NK-92 (cell line): ENCODE results near the gene ARID1B.

Source experiments
- DNase-seq: peaks from one replicate; lab custom pipeline; 2025; ENCODE audit not compliant: unreplicated experiment; lab: John Stamatoyannopoulos, UW

ARID1B gene

DNA sequence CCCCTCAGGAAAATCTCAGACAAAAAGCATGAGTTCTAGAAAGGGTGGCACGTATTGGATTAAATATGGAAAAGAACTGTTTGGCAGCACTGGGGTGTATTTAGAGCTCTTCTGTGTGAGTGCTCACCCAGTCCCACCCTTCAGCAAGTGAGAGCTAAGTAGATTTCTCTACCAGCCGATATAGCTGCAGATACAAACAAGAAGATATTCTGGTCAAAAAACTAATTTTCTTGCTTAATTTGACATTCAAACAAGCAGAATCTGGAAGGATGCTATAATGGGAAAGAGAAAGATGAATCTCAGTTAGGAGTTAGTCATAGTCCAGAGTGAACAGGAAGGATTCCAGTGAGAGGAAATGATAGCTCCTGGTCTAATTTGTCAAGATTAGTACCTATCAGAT is 314.1 kb downstream of the ARID1B start:
- no peak for DNase-seq

DNA sequence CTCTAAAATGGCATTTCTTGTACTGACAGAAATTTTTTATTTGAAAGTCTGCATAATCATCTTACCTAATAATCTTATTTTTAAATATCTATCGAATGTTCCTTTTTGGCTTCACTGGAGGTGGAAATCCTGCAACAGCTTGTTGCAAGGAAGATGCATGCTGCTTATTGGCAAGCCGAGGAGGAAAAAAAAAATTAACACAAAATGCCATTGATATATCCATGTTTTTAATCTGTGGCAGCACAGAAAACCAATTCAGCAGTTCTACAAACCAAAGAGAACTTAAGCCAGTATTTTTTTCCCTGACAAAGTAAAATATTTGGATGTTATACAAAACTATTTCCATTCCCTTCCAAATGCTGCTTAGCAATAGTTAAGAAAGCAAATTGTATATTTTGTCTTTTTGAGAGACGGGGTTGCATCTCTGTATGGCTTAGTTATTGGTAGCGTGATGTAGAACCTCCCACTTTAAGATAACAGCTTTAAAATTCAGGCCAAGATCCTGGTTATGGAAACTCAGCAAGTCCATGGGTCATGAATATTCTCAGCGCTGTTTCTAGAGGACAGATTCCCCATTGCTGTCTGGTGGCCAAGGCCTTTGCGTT is 314.8 kb downstream of the ARID1B start:
- no peak for DNase-seq

- DNase-seq, result no peak
Observed at GRCh38 chr6:157092736-157093135, 315.6 kb downstream of the ARID1B start.

GRCh38 chr6:157093536-157093935 is 316.4 kb downstream of the ARID1B start:
- no peak for DNase-seq

DNA sequence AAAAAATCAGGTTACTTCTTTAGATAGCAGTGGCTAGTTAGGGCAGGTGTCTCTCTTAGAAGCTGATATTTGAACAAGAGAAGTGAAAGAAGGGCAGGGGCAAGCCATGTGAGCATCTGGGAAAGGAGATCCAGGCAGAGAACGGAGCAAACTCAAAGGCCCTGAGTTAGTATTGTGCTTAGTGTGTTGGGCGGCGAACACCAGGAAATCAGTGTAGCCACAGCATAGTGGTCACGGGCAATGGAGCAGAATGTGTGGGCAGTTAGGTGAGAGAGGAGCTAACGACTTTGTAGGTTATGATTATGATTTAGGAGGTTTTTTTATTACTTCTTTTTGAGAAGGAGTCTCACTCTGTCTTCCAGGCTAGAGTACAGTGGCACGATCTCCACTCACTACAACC is 316.9 kb downstream of the ARID1B start:
- no peak for DNase-seq

GRCh38 chr6:157095084-157095483 is 317.9 kb downstream of the ARID1B start:
- DNase-seq, result no peak

- DNase-seq, result no peak
Observed at GRCh38 chr6:157095569-157095968, 318.4 kb downstream of the ARID1B start.

- no peak for DNase-seq
Observed at GRCh38 chr6:157096105-157096504, 318.9 kb downstream of the ARID1B start.

GRCh38 chr6:157096522-157096921 is 319.3 kb downstream of the ARID1B start:
- DNase-seq, result no peak

GRCh38 chr6:157097255-157097955 is 320.2 kb downstream of the ARID1B start:
- no peak for DNase-seq

DNA sequence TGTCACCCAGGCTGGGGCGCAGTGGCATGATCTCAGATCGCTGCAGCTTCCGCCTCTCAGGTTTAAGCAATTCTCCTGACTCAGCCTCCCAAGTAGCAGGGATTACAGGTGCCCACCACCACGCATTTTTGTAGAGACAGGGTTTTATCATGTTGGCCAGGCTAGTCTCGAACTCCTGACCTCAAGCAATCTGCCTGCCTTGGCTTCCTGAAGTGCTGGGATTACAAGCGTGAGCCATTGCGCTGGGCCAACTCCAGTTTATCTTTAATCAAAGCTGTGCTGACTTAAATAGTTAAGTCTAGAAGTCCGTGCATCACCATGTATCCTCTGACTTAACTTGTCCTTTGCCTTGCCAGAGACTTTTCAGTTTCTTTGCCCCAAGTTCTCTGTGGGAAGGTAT is 321.8 kb downstream of the ARID1B start:
- DNase-seq, result no peak

DNA sequence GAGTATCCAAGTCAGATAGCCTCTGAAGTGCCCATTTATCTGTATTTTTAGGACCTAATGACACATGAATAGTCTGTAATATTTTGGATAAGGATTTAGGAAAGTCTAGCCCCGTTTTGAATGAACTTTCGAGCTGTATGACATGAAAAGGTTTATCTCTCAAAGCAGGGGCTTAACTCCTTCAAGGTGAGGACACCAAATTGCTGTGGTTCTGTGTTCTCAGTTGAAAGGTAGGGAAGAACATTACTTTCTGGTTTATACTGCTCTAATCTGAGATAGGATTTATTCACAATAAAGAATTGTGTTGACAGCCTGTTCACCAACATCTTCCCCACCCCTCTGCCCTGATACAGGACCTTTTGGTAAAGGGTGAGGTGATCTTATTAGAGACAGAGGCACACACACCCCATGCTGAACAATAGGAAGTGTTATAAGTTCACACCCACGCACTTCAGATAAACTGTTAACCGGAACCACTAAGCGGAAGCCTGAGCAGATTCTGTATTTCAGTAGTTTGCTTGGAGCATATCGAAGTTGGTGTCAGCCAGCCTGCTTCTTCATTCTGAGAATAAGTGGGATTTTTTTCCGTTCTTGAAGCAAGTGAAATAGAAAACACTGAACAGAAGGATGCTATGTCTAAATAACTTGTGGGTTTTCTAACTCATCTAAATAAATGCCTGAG is 322.9 kb downstream of the ARID1B start:
- no peak for DNase-seq

DNA sequence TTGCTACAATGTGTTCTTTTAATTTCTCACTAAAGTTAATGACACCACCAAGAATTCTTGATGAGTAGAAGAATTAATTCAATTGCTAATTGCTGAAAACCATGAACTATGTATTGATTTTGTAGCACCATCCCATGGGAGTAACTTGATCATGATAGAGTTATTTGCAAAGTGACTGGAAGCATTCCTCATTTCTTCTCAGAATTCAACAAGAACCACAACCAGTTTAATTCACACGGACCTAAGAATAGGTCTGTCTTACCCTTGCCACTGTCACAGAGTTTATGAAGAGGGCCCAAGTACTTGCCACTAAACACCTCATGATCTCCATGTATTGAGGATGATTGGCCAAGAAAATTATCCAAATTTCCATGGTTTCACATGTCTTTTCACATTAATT is 324.0 kb downstream of the ARID1B start:
- no peak for DNase-seq

DNA sequence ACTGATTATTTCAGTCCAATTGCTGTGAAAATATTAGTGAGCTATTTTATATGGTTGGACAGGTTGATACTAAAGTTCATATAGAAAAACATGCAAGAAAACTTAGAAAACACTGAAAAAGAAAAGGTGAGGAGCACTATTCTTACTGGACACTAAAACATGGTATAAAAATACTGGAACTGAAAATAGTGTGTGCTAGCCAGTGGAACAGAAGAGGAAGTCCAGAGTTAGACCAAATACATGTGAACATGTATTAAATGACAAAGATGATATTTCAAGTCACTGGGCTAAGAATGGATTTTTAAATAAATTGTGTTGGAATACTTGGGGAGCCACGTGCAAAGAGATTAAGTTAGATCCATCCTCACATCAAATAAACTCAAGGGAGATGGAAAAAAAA is 327.6 kb downstream of the ARID1B start:
- DNase-seq, result no peak

GRCh38 chr6:157106487-157106886 is 329.3 kb downstream of the ARID1B start:
- no peak for DNase-seq

GRCh38 chr6:157107571-157107914 is 330.4 kb downstream of the ARID1B start:
- no peak for DNase-seq

DNA sequence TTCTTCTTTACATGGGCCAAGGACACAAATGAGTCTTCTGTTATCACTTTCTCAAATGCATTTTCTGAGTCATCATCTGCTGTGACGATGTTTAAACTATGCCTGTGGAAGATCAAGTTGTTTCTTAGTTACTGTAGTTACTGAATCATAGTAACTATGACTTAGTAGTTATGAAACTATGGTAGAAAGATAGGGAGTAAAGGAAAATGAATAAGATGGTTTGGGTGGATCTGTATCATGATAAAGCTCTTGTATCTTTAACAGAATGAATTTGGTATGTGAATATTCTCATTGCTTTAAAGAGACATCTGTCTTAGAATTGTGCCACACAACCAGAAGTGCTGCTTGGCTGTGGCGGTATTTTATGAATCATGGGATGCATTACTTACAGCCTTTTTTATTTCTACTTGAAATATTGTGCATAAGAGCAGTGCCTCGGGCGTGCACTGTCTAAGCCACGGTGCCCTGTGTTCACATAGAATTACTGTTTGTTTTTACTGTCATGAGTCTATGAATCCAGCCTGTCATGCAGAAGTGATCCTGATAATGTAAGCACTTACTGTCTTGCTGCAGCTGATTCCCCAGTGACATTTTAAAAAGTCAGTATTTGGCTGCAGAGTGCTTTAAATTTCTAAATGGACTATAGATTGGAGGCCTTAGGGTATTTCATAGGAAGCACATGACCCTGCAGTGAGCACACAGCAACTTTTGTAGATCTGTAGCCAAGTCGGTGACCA is 330.9 kb downstream of the ARID1B start:
- no peak for DNase-seq

DNA sequence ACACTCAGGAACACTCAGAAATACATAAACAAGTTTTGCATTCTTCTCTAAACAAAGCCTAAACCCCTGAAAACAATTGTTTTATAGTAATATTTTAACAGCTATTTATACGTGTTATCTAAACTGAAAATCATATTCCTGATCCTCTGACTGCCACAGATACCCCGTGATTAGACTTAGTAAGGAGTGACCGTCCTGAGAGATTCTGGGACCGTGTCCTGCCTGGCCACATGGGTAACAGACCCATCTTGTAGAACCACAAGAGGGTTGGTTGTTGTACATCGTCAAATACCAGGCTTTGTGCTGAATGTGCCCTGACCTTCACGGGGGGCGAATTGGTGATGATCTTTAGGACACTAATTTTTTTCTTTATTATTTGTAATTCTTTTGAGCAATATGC is 331.7 kb downstream of the ARID1B start:
- DNase-seq, result no peak

- DNase-seq, result no peak
Observed at GRCh38 chr6:157110607-157111006, 333.4 kb downstream of the ARID1B start.

- no peak for DNase-seq
Observed at GRCh38 chr6:157113389-157113788, 336.2 kb downstream of the ARID1B start.

DNA sequence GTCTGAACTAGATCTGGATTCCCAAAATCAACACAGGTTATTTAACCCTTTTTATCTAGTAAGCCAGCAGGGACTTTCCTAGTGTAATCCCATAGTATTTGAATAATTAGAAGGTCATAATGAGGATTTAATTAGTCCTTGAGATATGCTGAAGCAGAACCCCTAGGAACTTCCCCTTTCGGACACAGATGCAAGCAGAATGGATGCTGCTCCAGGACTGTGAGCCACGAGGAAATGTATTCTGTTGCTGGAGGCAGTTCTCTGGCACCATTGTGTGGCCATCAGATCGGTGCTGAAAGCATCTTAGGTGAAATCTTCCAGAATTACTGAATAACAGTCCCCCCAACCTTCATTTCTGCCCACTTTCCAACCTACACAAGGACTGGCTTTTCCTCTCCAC is 339.2 kb downstream of the ARID1B start:
- no peak for DNase-seq
